ENCODE data around the gene AOC1.

The AOC1 gene

DNA sequence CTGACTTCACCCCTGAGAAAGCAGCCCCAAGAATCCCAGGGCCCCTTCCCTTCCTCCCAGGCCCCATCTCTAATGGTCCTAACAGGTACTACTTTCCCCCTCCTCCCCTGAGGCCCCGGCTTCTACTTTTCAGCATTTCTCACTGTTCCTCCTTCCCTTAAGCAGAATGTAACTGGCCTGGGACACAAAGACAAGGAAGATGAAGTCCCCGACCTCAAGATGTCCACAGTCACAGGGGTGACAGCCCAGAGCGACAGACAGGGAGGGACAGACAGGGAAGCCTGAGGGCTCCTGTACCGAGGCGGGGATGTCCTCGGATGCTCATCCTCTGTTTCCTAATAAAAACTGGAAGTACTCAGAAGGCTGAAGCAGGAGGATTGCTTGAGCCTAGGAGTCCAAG is 11.6 kb downstream of the AOC1 start:
- DNase-seq (ENCODE audit: low read depth, low spot score) = no peak
- no peak for TF ChIP-seq CTCF (IDR thresholded peaks at IDR 0.05; ENCODE audit: insufficient read depth, low read length, missing control alignments)
- POLR2A ChIA-PET = no interaction called here
- CTCF ChIA-PET = no interaction called here
- H3K4me3 ChIP-seq (ENCODE audit: low read depth, low read length) = no peak overlapping the region

GRCh38 chr7:150866932-150867564 is 14.7 kb downstream of the AOC1 start:
- CTCF ChIA-PET = no interaction called here
- H3K4me3 ChIP-seq (ENCODE audit: low read depth, low read length) = no peak overlapping the region
- no peak for DNase-seq (ENCODE audit: low read depth, low spot score)
- POLR2A ChIA-PET = no interaction called here
- no peak for TF ChIP-seq CTCF (IDR thresholded peaks at IDR 0.05; ENCODE audit: insufficient read depth, low read length, missing control alignments)

- CTCF ChIA-PET = no interaction called here
- TF ChIP-seq CTCF (IDR thresholded peaks at IDR 0.05; ENCODE audit: insufficient read depth, low read length, missing control alignments) = no peak
- H3K4me3 ChIP-seq (ENCODE audit: low read depth, low read length) = no peak overlapping the region
- POLR2A ChIA-PET = no interaction called here
- DNase-seq (ENCODE audit: low read depth, low spot score) = no peak
Measured at GRCh38 chr7:150867605-150868004, 15.3 kb downstream of the AOC1 start.

DNA sequence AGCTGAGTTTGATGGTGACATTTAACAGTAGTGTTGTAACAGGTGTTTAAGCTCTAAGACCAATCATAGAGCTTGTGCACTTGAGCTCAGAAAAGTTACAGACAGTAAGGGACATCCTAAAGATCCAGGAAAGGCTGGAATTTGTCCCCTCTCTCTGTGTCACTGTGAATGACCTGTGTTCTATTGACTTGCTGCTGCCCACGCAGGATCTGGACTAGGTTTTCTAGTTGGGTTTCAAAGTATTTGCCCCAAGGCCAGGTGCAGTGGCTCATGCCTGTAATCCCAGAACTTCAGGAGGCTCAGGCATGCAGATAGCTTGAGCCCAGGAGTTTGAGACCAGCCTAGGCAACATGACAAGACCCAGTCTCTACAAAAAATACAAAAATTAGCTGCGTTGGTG is 17.1 kb downstream of the AOC1 start:
- ChIA-PET POLR2A (no interaction called here), CTCF (interaction anchor here (1.3 to 1.5 kb wide), 2 partner anchors 8 to 29 kb away, joined by 3 to 4 read pairs; no protein-coding TSS in a partner anchor)
- no peak for TF ChIP-seq CTCF (IDR thresholded peaks at IDR 0.05; ENCODE audit: insufficient read depth, low read length, missing control alignments)
- no peak overlapping the region for H3K4me3 ChIP-seq (ENCODE audit: low read depth, low read length)
- no peak for DNase-seq (ENCODE audit: low read depth, low spot score)

- POLR2A ChIA-PET = no interaction called here
- TF ChIP-seq CTCF (IDR thresholded peaks at IDR 0.05; ENCODE audit: insufficient read depth, low read length, missing control alignments) = no peak
- no peak overlapping the region for H3K4me3 ChIP-seq (ENCODE audit: low read depth, low read length)
- no peak for DNase-seq (ENCODE audit: low read depth, low spot score)
- CTCF ChIA-PET = interaction anchor here (1.6 kb wide), 1 partner anchor 27 kb away, joined by 5 read pairs; no protein-coding TSS in a partner anchor
Measured at GRCh38 chr7:150871601-150872000, 19.3 kb downstream of the AOC1 start.

DNA sequence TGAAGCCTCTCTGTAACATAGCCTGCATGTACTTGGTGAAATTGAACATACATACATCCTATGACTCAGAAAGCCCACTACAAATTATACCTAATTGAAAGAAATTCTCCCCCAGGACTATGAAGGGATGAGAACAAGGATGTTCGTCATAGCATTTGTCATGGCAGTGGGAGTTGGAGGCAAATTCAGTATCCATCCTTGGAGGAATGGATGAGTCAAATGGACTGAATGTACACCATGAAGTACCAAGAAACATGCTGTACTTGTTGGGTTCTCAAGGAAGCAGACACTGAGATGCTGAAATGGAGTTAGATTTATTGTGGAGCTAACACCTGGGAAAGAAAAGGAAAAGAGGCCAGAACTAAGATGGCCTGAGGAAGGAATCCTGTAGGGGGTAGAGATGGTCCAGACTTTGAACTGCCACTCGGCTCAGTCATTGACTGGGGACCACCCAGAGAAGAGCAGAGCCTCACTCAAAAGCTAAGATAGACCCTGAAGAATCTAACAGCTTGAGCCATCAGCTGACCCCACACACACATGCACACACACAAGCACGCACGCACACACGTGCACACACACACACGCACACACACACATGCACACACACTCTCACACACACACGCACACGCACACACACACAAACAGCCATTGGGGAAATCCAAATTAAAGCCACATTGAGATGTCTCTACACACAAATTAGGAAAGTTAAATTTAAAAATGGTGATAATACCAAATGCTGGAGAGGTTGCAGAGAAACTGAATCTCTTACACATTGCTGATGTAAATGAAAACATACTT is 22.3 kb downstream of the AOC1 start:
- ChIA-PET CTCF (no interaction called here), POLR2A (no interaction called here)
- H3K4me3 ChIP-seq (ENCODE audit: low read depth, low read length) = no peak overlapping the region
- DNase-seq (ENCODE audit: low read depth, low spot score) = no peak
- TF ChIP-seq CTCF (IDR thresholded peaks at IDR 0.05; ENCODE audit: insufficient read depth, low read length, missing control alignments) = no peak

Measured in AG04449 (cell line).